NCI-H526 (cell line): ENCODE measurements around the gene PPFIBP1.

Experiments used
- DNase-seq, 2 experiments: peaks; one replicate each; lab custom pipeline; 2025; lab: John Stamatoyannopoulos, UW

The PPFIBP1 gene

DNA sequence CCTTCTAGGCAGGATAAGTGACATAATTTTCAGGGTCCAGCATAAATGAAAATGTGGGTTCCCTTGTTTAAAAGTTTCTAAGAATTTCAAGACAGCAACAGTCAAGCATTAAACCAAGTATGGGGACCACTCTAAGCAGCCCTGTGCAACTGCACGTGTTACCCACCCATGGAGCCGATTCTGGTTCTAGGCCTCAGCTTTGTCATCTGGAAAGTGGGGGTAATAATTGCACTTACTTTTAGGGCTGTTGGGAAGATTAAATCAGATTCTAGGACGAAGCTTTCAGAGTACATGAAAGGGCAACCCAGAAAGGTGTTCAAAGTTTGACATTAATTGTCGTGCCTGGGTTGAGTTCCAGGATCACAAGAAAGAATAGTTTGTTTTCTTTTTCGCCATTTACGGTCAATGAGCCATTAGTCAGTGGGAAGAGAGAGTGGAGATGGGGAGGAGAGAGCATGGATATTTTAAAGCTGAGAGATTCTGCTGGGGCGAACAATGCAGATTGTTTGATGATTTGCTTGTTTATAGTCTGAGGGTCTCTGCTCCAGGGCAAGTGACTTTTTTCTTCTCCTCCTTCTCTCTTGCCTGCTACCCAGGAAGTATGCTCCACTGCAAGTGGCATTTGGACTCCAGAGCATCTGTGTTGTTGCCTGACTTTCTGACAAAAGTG, 10.7 kb upstream of the PPFIBP1 start:
- no peak for DNase-seq

DNA sequence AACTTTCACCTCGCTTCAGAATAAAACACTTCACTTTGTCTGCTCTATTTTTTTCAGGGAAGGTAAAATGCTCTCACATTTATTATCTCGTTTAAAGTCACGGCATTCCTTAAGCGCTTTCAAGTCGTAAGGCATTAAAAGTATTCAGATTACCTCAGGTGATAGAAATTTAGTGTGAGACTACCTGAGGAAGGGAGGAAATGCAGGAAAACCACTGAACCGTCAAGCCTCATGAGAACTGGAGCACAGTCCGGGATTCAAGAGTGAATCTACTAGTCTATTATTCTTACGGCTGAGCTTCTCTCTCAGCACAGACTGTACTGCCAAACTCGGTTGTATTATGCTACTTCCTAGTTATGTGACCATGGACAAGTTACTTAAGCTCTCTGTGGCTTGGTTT, 8.3 kb upstream of the PPFIBP1 start:
- DNase-seq, result no peak

DNA sequence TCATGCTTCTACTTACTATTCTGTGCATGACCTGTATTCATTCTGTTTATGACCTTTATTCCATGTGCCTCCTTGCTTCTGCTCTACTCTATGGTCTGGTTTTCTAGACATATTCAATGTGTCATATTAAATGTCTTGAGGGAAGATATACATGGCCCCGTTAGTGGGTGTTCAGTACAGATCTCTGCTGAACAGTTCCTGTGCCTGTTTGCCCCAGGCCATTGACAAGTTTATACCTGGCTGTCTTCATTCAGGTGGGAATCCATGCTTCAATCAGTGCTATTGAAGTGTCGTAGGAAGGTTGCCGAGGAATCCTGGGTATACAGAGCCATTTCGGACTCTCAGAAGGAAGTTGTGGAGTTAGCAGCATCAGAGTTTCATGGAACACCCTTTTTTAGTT, 7.4 kb upstream of the PPFIBP1 start:
- DNase-seq, result no peak

- DNase-seq, result no peak
These were observed 6.5 kb upstream of the PPFIBP1 start for GRCh38 chr12:27517546-27517945.

GRCh38 chr12:27517961-27518665, 5.9 kb upstream of the PPFIBP1 start:
- DNase-seq, result no peak

GRCh38 chr12:27521066-27521465, 2.9 kb upstream of the PPFIBP1 start:
- DNase-seq, result no peak

DNA sequence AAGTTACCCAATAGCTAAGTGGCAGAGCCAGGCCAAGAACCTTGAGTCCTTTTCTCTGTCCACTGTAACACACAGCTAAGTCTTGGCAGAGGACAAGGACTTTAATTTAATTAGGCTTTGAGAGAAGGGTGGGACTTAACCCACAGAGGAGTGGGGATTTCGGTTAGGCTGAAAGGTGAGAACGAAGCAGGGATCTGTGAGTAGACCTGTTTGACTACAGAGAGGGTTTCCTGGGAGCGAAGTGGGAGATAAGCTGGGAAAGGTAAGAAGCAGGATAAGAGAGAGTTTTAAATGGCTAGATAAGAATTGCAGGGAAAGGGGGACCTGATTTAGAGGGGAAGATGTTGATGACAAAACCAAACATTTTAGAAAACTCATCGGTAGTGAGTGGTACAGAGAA, 2.0 kb upstream of the PPFIBP1 start:
- DNase-seq, result no peak

- DNase-seq, result no peak
These were observed 733 bp upstream of the PPFIBP1 start for GRCh38 chr12:27523305-27523641.

DNA sequence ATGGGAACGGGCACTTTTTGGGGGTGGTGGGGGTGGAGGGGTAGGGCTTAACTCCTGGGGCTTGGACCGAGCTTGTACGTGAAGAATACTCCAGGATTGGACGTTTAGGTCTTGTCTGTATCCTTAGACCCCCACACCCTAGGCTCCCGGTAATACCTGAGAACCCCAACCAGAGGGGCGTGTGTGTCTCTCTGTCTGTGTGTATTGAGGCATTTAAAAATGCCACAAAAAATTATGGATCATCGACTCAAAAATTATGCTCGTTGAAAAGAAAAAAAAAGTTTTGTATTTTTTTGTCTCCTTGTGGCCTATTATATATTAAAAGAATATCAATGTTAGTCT, 459 bp downstream of the PPFIBP1 start:
- DNase-seq, result no peak

- peak in 1 of 2 experiments; percentile 19 for DNase-seq
These were observed 1.1 kb downstream of the PPFIBP1 start for GRCh38 chr12:27524839-27525753.

DNA sequence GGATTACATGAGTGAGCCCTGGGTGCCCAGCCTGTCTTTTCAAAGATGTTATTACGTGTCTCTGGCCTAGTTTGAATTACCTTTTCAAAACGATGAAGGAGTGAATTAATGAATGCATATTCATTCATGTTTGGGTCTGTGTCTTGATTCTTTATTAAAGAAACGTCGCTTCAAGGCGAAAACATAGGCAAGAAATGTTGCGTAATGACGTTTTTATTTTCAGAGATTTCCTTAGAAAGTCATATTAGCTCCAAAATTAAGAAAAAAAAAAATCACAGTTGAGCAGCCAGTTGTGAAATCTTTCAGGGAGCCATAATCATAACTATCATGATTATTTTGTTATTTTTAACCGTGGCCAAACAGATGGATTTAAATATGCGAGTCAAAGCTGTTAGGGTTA, 3.5 kb downstream of the PPFIBP1 start:
- no peak for DNase-seq

DNA sequence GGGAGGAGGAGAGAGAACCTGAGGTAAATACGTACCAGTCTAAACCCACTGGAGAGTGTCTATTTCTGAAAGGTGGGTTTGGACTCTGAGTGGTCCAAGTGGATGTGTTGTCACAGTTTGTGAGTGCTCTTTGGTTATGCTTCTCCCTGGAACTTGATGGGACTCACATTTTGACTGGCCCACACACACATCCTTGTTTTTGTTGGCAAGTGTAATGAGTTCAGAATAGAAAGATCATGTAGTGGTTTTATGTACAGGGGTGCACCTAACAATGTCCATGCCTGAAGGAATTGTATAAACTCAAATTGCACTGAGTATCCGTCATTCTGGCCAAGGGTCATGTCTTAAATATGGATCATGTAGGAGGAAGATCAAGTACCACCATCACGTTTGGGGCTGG, 4.8 kb downstream of the PPFIBP1 start:
- DNase-seq, result no peak

GRCh38 chr12:27530157-27530922, 6.3 kb downstream of the PPFIBP1 start:
- no peak for DNase-seq

DNA sequence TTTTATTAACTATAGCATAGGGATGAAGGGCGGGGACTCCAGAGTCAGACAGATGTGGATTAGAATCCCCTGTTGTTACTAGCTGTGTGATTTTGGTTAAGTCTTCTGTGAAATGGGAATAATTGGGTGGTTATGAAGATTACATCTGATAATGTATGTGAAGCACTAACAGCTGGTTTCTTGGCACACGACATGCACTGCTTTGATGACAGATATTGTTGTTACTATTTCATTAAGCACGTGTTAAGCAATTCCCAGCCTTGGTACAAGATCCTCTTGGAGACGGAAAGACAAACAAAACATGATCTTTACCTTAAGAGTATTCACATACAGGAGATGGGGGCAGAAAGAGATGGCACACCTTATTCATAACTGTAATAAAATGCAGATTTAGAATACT, 7.9 kb downstream of the PPFIBP1 start:
- no peak for DNase-seq

GRCh38 chr12:27534060-27534764, 10.2 kb downstream of the PPFIBP1 start:
- no peak for DNase-seq

DNA sequence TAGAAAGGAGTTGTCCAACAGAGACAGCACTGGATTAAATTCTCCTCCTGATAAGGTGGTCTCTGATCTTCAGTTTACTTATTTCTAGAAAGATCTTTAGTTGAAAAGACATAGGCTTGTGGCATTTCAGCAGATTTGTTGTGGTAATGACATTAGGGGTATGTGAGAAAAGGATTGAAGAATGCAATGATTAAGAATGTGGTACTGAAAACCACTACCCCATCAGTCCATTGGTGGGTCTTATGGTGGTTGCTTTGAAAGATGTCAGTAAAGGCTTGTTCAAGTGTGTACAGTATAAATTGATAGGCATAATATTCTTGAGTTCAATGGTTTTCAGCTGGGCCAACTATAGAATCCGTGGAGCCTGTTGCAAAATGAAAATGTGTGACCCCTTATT, 10.8 kb downstream of the PPFIBP1 start:
- DNase-seq, result no peak

- DNase-seq, result no peak
These were observed 11.3 kb downstream of the PPFIBP1 start for GRCh38 chr12:27535318-27535717.

- no peak for DNase-seq
These were observed 14.1 kb downstream of the PPFIBP1 start for GRCh38 chr12:27537855-27538675.

DNA sequence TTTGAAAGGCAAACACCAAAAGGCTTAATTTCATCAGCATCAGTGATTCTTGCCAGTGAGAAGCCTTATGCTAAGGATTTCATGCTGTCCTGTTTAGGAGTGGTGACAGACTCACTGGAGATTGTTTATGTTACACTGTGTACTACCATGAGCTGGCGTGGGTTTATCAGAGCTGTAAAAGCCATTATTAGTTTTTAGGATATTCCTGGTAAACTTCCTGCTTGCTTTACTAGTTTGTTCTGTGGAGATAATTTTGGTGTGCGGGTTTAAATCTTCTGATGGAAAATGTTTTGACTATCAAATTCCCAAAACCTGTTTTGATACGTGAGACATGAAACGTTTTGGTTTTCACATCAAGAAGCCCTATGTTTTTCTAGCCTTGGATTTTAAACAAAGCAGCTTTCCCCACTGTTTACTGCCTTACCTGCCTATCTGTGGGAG, 15.2 kb downstream of the PPFIBP1 start:
- DNase-seq, result peak; percentile 87 to 91

- peak; percentile 36 to 67 for DNase-seq
These were observed 17.2 kb downstream of the PPFIBP1 start for GRCh38 chr12:27541031-27541719.
